KMS-11 (cell line): ENCODE data around the gene GRAMD1A.

ENCODE experiments used
- H2AFZ ChIP-seq: fragments of 200-600 bp; sonication (generic); 2 replicates; pipeline ENCODE4 v1.6.1; 2016; ENCODE audit warnings: antibody characterized with exemption, mixed run types, low read depth
- H3K27ac ChIP-seq: fragments of 200-600 bp; sonication (generic); 2 replicates; pipeline ENCODE4 v1.6.1; 2016; ENCODE audit warnings: mild to moderate bottlenecking, mixed run types
- H3K27me3 ChIP-seq: fragments of 200-600 bp; sonication (generic); 2 replicates; pipeline ENCODE4 v1.6.1; 2017; ENCODE audit warnings: mild to moderate bottlenecking, low read depth, mixed run types, moderate library complexity; ENCODE audit not compliant: insufficient read depth
- H3K36me3 ChIP-seq: fragments of 200-600 bp; sonication (generic); 2 replicates; pipeline ENCODE4 v1.6.1; 2017; ENCODE audit warnings: mild to moderate bottlenecking, mixed run types; ENCODE audit not compliant: insufficient read depth
- H3K4me1 ChIP-seq: fragments of 200-600 bp; sonication (generic); 2 replicates; pipeline ENCODE4 v1.6.1; 2016; ENCODE audit warnings: mild to moderate bottlenecking, low read depth, mixed run types; ENCODE audit not compliant: poor library complexity, severe bottlenecking
- H3K4me2 ChIP-seq: fragments of 200-600 bp; sonication (generic); 2 replicates; pipeline ENCODE4 v1.7.0; 2016; ENCODE audit warnings: mild to moderate bottlenecking, mixed run types
- H3K4me3 ChIP-seq: fragments of 200-600 bp; sonication (generic); IDR thresholded peaks from 2 replicates; pipeline ENCODE4 v1.6.1; 2017; ENCODE audit warnings: low read depth, low read length, mixed read lengths; ENCODE audit not compliant: insufficient read depth
- H3K79me2 ChIP-seq: fragments of 200-600 bp; sonication (generic); 2 replicates; pipeline ENCODE4 v1.6.1; 2016; ENCODE audit warnings: low read depth, mixed run types; ENCODE audit not compliant: insufficient read depth
- H3K9ac ChIP-seq: fragments of 200-600 bp; sonication (generic); 2 replicates; pipeline ENCODE4 v1.6.1; 2016; ENCODE audit warnings: mild to moderate bottlenecking, mixed run types
- H4K20me1 ChIP-seq: fragments of 200-600 bp; sonication (generic); 2 replicates; pipeline ENCODE4 v1.6.1; 2016; ENCODE audit warnings: mild to moderate bottlenecking, mixed run types; ENCODE audit not compliant: insufficient read depth
- CTCF ChIP-seq: fragments of 200-600 bp; sonication (generic); conservative IDR thresholded peaks from 2 replicates; pipeline ENCODE4 v1.6.1; 2017; ENCODE audit warnings: low read depth, mild to moderate bottlenecking, antibody characterized with exemption, low read length, moderate library complexity, mixed read lengths

Gene GRAMD1A

GRCh38 chr19:34983786-34984185 is 16.3 kb upstream of the GRAMD1A start:
- no peaks in the 10 kb centered on the region for H4K20me1 ChIP-seq
- no peak overlapping the region for H3K27ac ChIP-seq
- H3K36me3 ChIP-seq, result no peaks in the 10 kb centered on the region
- no peak overlapping the region for H3K4me2 ChIP-seq
- H3K4me3 ChIP-seq, result no peak overlapping the region
- H3K9ac ChIP-seq, result no peak overlapping the region
- no peaks in the 10 kb centered on the region; the same call in 1 of the 2 replicates for H3K27me3 ChIP-seq
- H3K4me1 ChIP-seq, result no peaks in the 10 kb centered on the region
- no peaks in the 10 kb centered on the region for H3K79me2 ChIP-seq
- no peak overlapping the region for H2AFZ ChIP-seq
- TF ChIP-seq CTCF, result no peak

GRCh38 chr19:34984287-34984686 is 15.8 kb upstream of the GRAMD1A start:
- no peak overlapping the region for H3K4me2 ChIP-seq
- TF ChIP-seq CTCF, result no peak
- H3K9ac ChIP-seq, result no peak overlapping the region
- H2AFZ ChIP-seq, result no peak overlapping the region
- H3K36me3 ChIP-seq, result no peaks in the 10 kb centered on the region
- no peaks in the 10 kb centered on the region for H3K79me2 ChIP-seq
- no peaks in the 10 kb centered on the region for H4K20me1 ChIP-seq
- H3K27me3 ChIP-seq, result no peaks in the 10 kb centered on the region; the same call in 1 of the 2 replicates
- no peak overlapping the region for H3K27ac ChIP-seq
- no peak overlapping the region for H3K4me3 ChIP-seq
- no peaks in the 10 kb centered on the region for H3K4me1 ChIP-seq

DNA sequence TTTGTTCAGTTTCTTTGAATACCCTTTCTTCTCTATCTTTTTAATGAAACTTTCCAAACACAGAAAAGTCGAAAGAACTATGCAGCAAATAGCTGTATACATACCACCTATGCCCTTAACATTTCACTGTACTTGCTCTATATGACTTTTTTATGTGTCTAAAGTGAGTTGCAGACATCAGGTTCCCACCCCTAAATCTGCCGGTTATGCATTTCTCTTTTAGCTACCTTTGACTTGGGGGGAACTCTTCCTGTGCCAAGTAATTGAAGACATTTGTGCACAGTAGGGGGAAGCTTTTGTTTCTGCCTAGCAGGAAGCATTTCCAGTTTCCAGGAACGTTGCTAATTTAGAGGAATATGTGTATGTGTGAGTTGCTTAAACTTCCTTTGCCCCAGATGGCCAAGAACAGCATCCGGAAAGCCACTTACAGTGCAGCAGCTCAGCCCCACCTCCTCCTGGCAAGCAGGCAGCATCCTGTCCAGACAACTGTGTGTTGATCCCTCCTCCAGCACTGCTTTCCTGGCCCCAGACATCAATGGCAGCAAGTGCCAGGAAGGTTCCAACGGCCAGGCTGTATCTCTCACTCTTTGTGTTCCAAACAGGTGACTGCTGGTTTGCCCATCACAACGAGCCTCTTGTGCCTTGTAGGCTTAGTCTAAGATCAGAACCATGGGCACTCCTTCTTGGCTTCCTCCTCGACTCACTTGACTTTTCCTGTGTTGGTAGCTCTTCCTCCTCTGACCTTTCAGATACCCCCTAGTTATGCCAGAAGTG is 14.7 kb upstream of the GRAMD1A start:
- H3K36me3 ChIP-seq, result no peaks in the 10 kb centered on the region
- H3K79me2 ChIP-seq, result no peaks in the 10 kb centered on the region
- no peak for TF ChIP-seq CTCF
- H3K4me1 ChIP-seq, result no peaks in the 10 kb centered on the region
- no peak overlapping the region for H3K4me3 ChIP-seq
- no peak overlapping the region for H3K4me2 ChIP-seq
- no peak overlapping the region for H3K9ac ChIP-seq
- H3K27ac ChIP-seq, result no peak overlapping the region
- H3K27me3 ChIP-seq, result no peaks in the 10 kb centered on the region
- H4K20me1 ChIP-seq, result no peaks in the 10 kb centered on the region
- no peak overlapping the region for H2AFZ ChIP-seq

DNA sequence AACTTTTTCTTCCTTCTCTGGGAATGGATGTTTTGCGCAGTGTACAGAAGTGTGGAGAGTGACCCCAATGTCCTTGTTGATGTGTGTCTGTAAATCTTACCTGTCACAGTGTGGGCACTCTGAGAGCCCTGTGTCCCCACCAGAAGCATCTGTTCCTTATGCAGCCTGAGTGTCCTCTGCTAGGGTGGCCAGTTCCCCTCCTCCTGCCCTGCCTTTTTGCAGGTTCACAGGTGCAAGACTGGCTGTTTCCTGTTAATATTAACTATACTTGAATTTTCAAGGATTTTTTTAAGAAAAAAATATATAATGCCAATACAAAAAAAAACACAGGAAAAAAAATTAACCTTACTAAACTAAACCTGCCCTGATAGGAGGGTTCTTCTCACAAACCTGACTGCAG is 12.0 kb upstream of the GRAMD1A start:
- Histone ChIP-seq H3K9ac (no peak overlapping the region), H4K20me1 (no peaks in the 10 kb centered on the region), H3K27ac (no peak overlapping the region), H3K4me1 (no peaks in the 10 kb centered on the region), H2AFZ (no peak overlapping the region), H3K4me3 (no peak overlapping the region), H3K79me2 (no peaks in the 10 kb centered on the region), H3K36me3 (no peaks in the 10 kb centered on the region), H3K27me3 (no peaks in the 10 kb centered on the region), H3K4me2 (no peak overlapping the region)
- no peak for TF ChIP-seq CTCF
